WTC11 (cell line): ENCODE measurements around the gene CSKMT. TPM values are rescaled to one million over a fixed set of nuclear protein-coding genes. Genes with fewer than 3 reads are reported as not detected.

Source experiments
- ATAC-seq: fragments of 200-7000 bp; cut with Tn5 transposase; 2 replicates; pipeline ENCODE4 v1.10.0; 2021; ENCODE audit warnings: mild to moderate bottlenecking, moderate library complexity
- CTCF ChIA-PET: fragments of 300-600 bp; sonication (Branson Sonifier 250); formaldehyde crosslinking; loops from one replicate; lab custom pipeline; 2021; ENCODE audit warnings: antibody characterized with exemption; lab: Charles Lee
- POLR2A ChIA-PET: fragments of 350-600 bp; sonication (Branson Sonifier 250); formaldehyde crosslinking; loops from one replicate; lab custom pipeline; 2021; ENCODE audit warnings: antibody characterized with exemption; lab: Charles Lee
- DNase-seq: peaks from one replicate; pipeline ENCODE4 v3.0.0; 2021; ENCODE audit warnings: low spot score
- H3K27ac Mint-ChIP-seq: 2 replicates; pipeline ENCODE4 v1.8.0; 2021; ENCODE audit warnings: mixed read lengths
- H3K27me3 Mint-ChIP-seq: 2 replicates; pipeline ENCODE4 v1.8.0; 2021; ENCODE audit warnings: low read depth, mild to moderate bottlenecking, moderate library complexity, mixed read lengths
- H3K36me3 Mint-ChIP-seq: 2 replicates; pipeline ENCODE4 v1.8.0; 2021; ENCODE audit warnings: mixed read lengths
- H3K4me1 Mint-ChIP-seq: 2 replicates; pipeline ENCODE4 v1.8.0; 2022; ENCODE audit warnings: mixed read lengths
- H3K4me3 Mint-ChIP-seq: 2 replicates; pipeline ENCODE4 v1.8.0; 2021; ENCODE audit warnings: mild to moderate bottlenecking, moderate library complexity, mixed read lengths
- H3K9me3 Mint-ChIP-seq: 2 replicates; pipeline ENCODE4 v1.8.0; 2021; ENCODE audit warnings: mixed read lengths
- ATF1 ChIP-seq: sonication (generic); formaldehyde crosslinking; IDR thresholded peaks from 2 replicates; pipeline ENCODE4 v1.8.1; 2023; ENCODE audit warnings: mild to moderate bottlenecking, moderate library complexity, missing genetic modification reagents
- CBFB ChIP-seq: sonication (generic); formaldehyde crosslinking; IDR thresholded peaks from 2 replicates; pipeline ENCODE4 v1.8.1; 2022; ENCODE audit warnings: mild to moderate bottlenecking, low read depth, missing genetic modification reagents
- ERG ChIP-seq: fragments of 250-450 bp; sonication (Bioruptor Pico); IDR thresholded peaks from 2 replicates; pipeline ENCODE4 v1.8.0; 2021; ENCODE audit warnings: mild to moderate bottlenecking
- ESRRA ChIP-seq: sonication (generic); formaldehyde crosslinking; IDR thresholded peaks from 2 replicates; pipeline ENCODE4 v1.8.1; 2022; ENCODE audit warnings: mild to moderate bottlenecking, missing genetic modification reagents, borderline replicate concordance
- ETV6 ChIP-seq: sonication (generic); formaldehyde crosslinking; IDR thresholded peaks from 2 replicates; pipeline ENCODE4 v1.8.1; 2022; ENCODE audit warnings: mild to moderate bottlenecking, missing genetic modification reagents
- FOXP1 ChIP-seq: sonication (generic); formaldehyde crosslinking; IDR thresholded peaks from 2 replicates; pipeline ENCODE4 v1.8.0; 2022; ENCODE audit warnings: missing genetic modification reagents, mild to moderate bottlenecking, moderate library complexity, borderline replicate concordance
- GABPB1 ChIP-seq: sonication (generic); formaldehyde crosslinking; IDR thresholded peaks from 2 replicates; pipeline ENCODE4 v1.8.1; 2023; ENCODE audit warnings: mild to moderate bottlenecking, missing genetic modification reagents
- IRF2 ChIP-seq: sonication (generic); formaldehyde crosslinking; IDR thresholded peaks from 2 replicates; pipeline ENCODE4 v1.8.0; 2022; ENCODE audit warnings: low read depth, missing genetic modification reagents, borderline replicate concordance
- JUN ChIP-seq: sonication (generic); formaldehyde crosslinking; IDR thresholded peaks from 2 replicates; pipeline ENCODE4 v1.8.0; 2023; ENCODE audit warnings: mild to moderate bottlenecking, missing genetic modification reagents
- NR3C1 ChIP-seq: sonication (generic); formaldehyde crosslinking; conservative IDR thresholded peaks from 2 replicates; pipeline ENCODE4 v1.8.1; 2023; ENCODE audit warnings: low read depth, mild to moderate bottlenecking, missing genetic modification reagents
- OVOL2 ChIP-seq: fragments of 250-450 bp; sonication (Bioruptor Pico); IDR thresholded peaks from 2 replicates; pipeline ENCODE4 v1.9.0; 2021; ENCODE audit warnings: mild to moderate bottlenecking, borderline replicate concordance
- RORB ChIP-seq: fragments of 250-450 bp; sonication (Bioruptor Pico); IDR thresholded peaks from 2 replicates; pipeline ENCODE4 v1.9.0; 2021; ENCODE audit warnings: mild to moderate bottlenecking
- SMAD3 ChIP-seq: sonication (generic); formaldehyde crosslinking; IDR thresholded peaks from 2 replicates; pipeline ENCODE4 v1.8.0; 2022; ENCODE audit warnings: missing genetic modification reagents, mild to moderate bottlenecking, borderline replicate concordance
- SMAD4 ChIP-seq: sonication (generic); formaldehyde crosslinking; IDR thresholded peaks from 2 replicates; pipeline ENCODE4 v1.8.0; 2022; ENCODE audit warnings: mild to moderate bottlenecking, missing genetic modification reagents
- TCF7 ChIP-seq: sonication (generic); formaldehyde crosslinking; IDR thresholded peaks from 2 replicates; pipeline ENCODE4 v1.8.0; 2022; ENCODE audit warnings: mild to moderate bottlenecking, low read depth, missing genetic modification reagents, moderate library complexity
- TEAD1 ChIP-seq: sonication (generic); formaldehyde crosslinking; IDR thresholded peaks from 2 replicates; pipeline ENCODE4 v1.8.0; 2022; ENCODE audit warnings: mild to moderate bottlenecking, missing genetic modification reagents
- ZBTB21 ChIP-seq: sonication (generic); formaldehyde crosslinking; IDR thresholded peaks from 2 replicates; pipeline ENCODE4 v1.8.1; 2023; ENCODE audit warnings: mild to moderate bottlenecking, missing genetic modification reagents, borderline replicate concordance
- ZNF138 ChIP-seq: sonication (generic); formaldehyde crosslinking; conservative IDR thresholded peaks from 2 replicates; pipeline ENCODE4 v1.8.1; 2022; ENCODE audit warnings: mild to moderate bottlenecking, moderate library complexity, missing genetic modification reagents
- ZNF396 ChIP-seq: fragments of 250-450 bp; sonication (Bioruptor Pico); IDR thresholded peaks from 2 replicates; pipeline ENCODE4 v1.8.0; 2021; ENCODE audit warnings: mild to moderate bottlenecking, moderate library complexity, borderline replicate concordance
- total RNA-seq: library from RNA; stranded (reverse); gene quantifications from 3 replicates; pipeline ENCODE4 v1.2.3, GENCODE V29; 2021
- TF ChIP-seq, protein P1 (sequence below): sonication (generic); formaldehyde crosslinking; IDR thresholded peaks from 2 replicates; pipeline ENCODE4 v1.8.0; 2023; ENCODE audit warnings: missing genetic modification reagents, mild to moderate bottlenecking, borderline replicate concordance
- TF ChIP-seq, protein P2 (sequence below): sonication (generic); formaldehyde crosslinking; IDR thresholded peaks from 2 replicates; pipeline ENCODE4 v1.8.1; 2023; ENCODE audit warnings: mild to moderate bottlenecking, missing genetic modification reagents, moderate library complexity
- TF ChIP-seq, protein P3 (sequence below): sonication (generic); formaldehyde crosslinking; IDR thresholded peaks from 2 replicates; pipeline ENCODE4 v1.8.1; 2023; ENCODE audit warnings: mild to moderate bottlenecking, missing genetic modification reagents
- TF ChIP-seq, protein P4 (sequence below): sonication (generic); formaldehyde crosslinking; IDR thresholded peaks from 2 replicates; pipeline ENCODE4 v1.8.1; 2022; ENCODE audit warnings: mild to moderate bottlenecking, moderate library complexity, missing genetic modification reagents

Gene CSKMT
- total RNA-seq, 1 experiment from 2014 or later = 75.6 TPM

GRCh38 chr11:62622476-62623089 is 42.5 kb upstream of the CSKMT start:
- CTCF ChIA-PET = interaction anchor here (0.9 to 4.5 kb wide), 10 partner anchors 11 to 198 kb away, joined by 3 to 51 read pairs (median 6); partner anchors contain the start of genes EEF1G, EML3, ROM1 and TUT1
- POLR2A ChIA-PET = interaction anchor here (0.7 to 3.0 kb wide), 17 partner anchors 9 to 239 kb away, joined by 3 to 37 read pairs (median 7); partner anchors contain the start of genes BSCL2, C11orf98, CSKMT and EEF1G
- Mint-ChIP-seq H3K27me3 (no peaks in the 10 kb centered on the region), H3K4me1 (peaks cover 16% of the 10 kb centered on the region), H3K27ac (peak overlapping the region; percentile 91), H3K36me3 (peaks cover 27% of the 10 kb centered on the region), H3K4me3 (peak overlapping the region; percentile 97), H3K9me3 (no peaks in the 10 kb centered on the region)
- no peak for TF ChIP-seq NR3C1 (CRISPR knock-in tag)
- TF ChIP-seq ATF1 (CRISPR knock-in tag) = 0 out of 2 replicates have a peak, but pooled peaks have one; percentile 5
- no peak for TF ChIP-seq IRF2
- no peak for TF ChIP-seq ESRRA
- ATAC-seq (no peak), DNase-seq (no peak)

- Mint-ChIP-seq H3K4me1 (no peaks in the 10 kb centered on the region), H3K36me3 (peaks cover 72% of the 10 kb centered on the region), H3K9me3 (no peaks in the 10 kb centered on the region), H3K27ac (no peak overlapping the region), H3K27me3 (no peaks in the 10 kb centered on the region), H3K4me3 (no peak overlapping the region)
- ChIA-PET POLR2A (no interaction called here), CTCF (no interaction called here)
- TF ChIP-seq, protein P1, sequence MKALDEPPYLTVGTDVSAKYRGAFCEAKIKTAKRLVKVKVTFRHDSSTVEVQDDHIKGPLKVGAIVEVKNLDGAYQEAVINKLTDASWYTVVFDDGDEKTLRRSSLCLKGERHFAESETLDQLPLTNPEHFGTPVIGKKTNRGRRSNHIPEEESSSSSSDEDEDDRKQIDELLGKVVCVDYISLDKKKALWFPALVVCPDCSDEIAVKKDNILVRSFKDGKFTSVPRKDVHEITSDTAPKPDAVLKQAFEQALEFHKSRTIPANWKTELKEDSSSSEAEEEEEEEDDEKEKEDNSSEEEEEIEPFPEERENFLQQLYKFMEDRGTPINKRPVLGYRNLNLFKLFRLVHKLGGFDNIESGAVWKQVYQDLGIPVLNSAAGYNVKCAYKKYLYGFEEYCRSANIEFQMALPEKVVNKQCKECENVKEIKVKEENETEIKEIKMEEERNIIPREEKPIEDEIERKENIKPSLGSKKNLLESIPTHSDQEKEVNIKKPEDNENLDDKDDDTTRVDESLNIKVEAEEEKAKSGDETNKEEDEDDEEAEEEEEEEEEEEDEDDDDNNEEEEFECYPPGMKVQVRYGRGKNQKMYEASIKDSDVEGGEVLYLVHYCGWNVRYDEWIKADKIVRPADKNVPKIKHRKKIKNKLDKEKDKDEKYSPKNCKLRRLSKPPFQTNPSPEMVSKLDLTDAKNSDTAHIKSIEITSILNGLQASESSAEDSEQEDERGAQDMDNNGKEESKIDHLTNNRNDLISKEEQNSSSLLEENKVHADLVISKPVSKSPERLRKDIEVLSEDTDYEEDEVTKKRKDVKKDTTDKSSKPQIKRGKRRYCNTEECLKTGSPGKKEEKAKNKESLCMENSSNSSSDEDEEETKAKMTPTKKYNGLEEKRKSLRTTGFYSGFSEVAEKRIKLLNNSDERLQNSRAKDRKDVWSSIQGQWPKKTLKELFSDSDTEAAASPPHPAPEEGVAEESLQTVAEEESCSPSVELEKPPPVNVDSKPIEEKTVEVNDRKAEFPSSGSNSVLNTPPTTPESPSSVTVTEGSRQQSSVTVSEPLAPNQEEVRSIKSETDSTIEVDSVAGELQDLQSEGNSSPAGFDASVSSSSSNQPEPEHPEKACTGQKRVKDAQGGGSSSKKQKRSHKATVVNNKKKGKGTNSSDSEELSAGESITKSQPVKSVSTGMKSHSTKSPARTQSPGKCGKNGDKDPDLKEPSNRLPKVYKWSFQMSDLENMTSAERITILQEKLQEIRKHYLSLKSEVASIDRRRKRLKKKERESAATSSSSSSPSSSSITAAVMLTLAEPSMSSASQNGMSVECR (CRISPR knock-in tag) = no peak
- TF ChIP-seq TEAD1 (no peak), OVOL2 (no peak), IRF2 (no peak), ZBTB21 (no peak)
- DNase-seq = no peak
- ATAC-seq = peak; percentile 36; the same call in 1 of the 2 replicates
These were observed 37.4 kb upstream of the CSKMT start for GRCh38 chr11:62627713-62628112.

DNA sequence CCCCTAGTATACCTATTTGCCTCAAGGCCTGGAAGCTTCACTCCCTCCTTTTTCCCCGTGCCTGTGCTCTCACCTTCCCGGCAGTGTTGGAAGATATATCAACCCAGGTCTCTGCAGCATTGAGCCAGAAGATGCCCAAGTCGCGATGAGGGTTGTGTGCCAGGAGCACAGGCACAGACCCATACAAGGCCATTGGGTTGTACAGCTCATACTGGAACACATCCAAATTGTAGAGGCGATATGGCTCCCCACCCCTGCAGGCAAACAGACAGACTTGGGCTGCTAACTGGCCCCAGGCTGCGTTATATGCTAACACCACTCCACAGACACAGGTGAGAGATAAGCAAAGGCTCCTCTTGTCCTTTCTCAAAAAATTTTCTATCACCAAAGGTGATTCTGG is 32.6 kb upstream of the CSKMT start:
- H3K27ac Mint-ChIP-seq = no peak overlapping the region
- H3K9me3 Mint-ChIP-seq = no peaks in the 10 kb centered on the region
- no peaks in the 10 kb centered on the region for H3K27me3 Mint-ChIP-seq
- ATAC-seq (no peak), DNase-seq (no peak)
- POLR2A ChIA-PET = no interaction called here
- no peak overlapping the region for H3K4me3 Mint-ChIP-seq
- H3K4me1 Mint-ChIP-seq = no peaks in the 10 kb centered on the region
- CTCF ChIA-PET = no interaction called here
- peaks cover 80% of the 10 kb centered on the region for H3K36me3 Mint-ChIP-seq
- TF ChIP-seq ZNF396 (CRISPR knock-in tag) (no peak), GABPB1 (no peak), ZNF138 (no peak), SMAD3 (CRISPR knock-in tag) (no peak), CBFB (no peak), OVOL2 (no peak), FOXP1 (CRISPR knock-in tag) (no peak), ERG (CRISPR knock-in tag) (no peak), JUN (CRISPR knock-in tag) (no peak), ETV6 (CRISPR knock-in tag) (no peak), TCF7 (no peak), RORB (CRISPR knock-in tag) (no peak), SMAD4 (CRISPR knock-in tag) (no peak)
- TF ChIP-seq, protein P2, sequence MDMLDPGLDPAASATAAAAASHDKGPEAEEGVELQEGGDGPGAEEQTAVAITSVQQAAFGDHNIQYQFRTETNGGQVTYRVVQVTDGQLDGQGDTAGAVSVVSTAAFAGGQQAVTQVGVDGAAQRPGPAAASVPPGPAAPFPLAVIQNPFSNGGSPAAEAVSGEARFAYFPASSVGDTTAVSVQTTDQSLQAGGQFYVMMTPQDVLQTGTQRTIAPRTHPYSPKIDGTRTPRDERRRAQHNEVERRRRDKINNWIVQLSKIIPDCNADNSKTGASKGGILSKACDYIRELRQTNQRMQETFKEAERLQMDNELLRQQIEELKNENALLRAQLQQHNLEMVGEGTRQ = no peak
- TF ChIP-seq, protein P3, sequence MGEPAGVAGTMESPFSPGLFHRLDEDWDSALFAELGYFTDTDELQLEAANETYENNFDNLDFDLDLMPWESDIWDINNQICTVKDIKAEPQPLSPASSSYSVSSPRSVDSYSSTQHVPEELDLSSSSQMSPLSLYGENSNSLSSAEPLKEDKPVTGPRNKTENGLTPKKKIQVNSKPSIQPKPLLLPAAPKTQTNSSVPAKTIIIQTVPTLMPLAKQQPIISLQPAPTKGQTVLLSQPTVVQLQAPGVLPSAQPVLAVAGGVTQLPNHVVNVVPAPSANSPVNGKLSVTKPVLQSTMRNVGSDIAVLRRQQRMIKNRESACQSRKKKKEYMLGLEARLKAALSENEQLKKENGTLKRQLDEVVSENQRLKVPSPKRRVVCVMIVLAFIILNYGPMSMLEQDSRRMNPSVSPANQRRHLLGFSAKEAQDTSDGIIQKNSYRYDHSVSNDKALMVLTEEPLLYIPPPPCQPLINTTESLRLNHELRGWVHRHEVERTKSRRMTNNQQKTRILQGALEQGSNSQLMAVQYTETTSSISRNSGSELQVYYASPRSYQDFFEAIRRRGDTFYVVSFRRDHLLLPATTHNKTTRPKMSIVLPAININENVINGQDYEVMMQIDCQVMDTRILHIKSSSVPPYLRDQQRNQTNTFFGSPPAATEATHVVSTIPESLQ (CRISPR knock-in tag) = no peak
- TF ChIP-seq, protein P4, sequence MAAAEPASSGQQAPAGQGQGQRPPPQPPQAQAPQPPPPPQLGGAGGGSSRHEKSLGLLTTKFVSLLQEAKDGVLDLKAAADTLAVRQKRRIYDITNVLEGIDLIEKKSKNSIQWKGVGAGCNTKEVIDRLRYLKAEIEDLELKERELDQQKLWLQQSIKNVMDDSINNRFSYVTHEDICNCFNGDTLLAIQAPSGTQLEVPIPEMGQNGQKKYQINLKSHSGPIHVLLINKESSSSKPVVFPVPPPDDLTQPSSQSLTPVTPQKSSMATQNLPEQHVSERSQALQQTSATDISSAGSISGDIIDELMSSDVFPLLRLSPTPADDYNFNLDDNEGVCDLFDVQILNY = no peak
